GM21423 (cell line): ENCODE data around the gene CHCHD10.

ENCODE experiments used
- ATAC-seq: cut with Tn5 transposase; IDR thresholded peaks from one replicate; pipeline ENCODE4 v1.9.1; 2021; ENCODE audit warnings: mild to moderate bottlenecking, moderate library complexity; ENCODE audit not compliant: unreplicated experiment

CHCHD10 gene

DNA sequence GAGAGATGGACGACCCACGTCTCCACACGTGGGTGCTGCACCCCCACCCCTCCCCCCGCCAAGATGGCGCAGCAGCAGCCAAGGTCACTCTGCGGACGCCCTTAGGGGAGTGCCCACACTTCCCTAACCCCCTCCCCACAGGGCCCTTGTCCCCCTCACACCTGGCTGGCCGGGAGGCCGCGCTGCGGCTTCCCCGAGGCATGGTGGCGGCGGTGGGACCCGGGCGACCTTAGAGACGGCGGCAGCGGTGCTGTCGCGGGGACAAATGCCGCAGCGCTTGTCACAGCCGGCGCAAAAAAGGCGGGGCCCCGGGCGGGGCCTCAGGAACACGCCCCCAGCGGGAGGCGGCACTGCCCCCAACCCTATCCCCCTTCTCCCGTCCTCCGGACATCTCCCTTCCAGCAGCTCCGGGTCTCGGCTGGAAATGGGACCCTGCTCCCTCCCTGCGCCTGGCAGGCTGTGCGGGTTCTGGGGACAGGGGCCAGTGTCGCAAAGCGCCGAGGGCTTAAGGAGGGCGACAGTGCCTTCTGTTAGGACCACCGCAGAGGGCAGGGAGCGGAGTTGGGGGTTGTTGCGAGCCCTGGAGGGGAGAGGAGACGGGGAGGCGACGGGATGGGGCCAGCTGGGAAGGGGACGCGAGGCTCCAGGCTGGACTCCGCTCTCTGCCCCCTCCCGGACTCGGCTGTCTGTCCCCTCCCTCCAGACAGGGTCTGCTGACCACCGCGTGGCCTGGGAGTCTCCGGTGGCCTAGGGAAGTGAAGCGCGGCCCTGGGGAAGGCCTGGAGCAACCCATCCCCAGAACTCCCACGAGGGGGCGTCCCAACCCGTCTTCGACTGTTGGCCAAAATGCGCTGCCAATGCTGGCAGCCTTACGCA lies at the start of gene CHCHD10:
CHCHD10 (minus strand) TSS at position 300 of the 876 bp plus-strand sequence; CDS start at position 202, 98 bp downstream.
- peak; percentile 39 for ATAC-seq

GRCh38 chr22:23817146-23817545 lies 49.4 kb upstream of the CHCHD10 start:
- ATAC-seq, result no peak

DNA sequence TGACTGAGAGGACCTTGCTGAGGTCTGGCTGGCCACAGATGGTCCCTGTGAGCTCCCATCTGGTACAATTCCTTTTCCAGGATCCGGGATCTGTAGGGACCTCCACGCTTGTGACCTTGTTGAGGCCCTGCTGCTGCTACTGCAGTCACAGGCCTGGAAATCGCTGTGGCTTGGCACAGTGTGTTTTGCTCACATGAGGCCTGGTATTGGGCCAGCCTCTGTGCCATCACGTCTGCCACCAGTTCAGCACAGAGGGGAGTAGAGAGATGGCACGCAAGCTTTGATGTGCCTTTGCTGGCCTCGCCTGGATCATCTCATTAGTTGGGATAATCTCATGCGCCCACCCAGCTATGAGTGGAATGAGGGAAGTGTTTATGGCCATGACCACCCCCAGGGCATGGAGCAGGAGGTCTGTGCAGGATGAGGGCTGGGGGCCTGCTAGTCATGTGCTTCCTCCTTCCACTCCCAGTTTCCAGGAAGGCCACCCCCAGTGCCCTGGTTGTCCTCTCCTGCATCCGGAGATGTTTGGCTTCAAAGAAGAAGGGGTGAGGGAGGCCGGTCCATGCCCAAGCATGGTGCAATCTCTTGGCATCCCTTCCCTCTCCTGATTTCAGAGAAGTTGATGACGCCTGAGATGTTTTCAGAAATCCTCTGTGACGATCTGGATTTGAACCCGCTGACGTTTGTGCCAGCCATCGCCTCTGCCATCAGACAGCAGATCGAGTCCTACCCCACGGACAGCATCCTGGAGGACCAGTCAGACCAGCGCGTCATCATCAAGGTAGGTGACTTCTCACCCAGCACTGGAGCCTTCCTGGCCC lies 48.6 kb upstream of the CHCHD10 start:
- ATAC-seq, result no peak

GRCh38 chr22:23815541-23816155 lies 47.9 kb upstream of the CHCHD10 start:
- no peak for ATAC-seq

DNA sequence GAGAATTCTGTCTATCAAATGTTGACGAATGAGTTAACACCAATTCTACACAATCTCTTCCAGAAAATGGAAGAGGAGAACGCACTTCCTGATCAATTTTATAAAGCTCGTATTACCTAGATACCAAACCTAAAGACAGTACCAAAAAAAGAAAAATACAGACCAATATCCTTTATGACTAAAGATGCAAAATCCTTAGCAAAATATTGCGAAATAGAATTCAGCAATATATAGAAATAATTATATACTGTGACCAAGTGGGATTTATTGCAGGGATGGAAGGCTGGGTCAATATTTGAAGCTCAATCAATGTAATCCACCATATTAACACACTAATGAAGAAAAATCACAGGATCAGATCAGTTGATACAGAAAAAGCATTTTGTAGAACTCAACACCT lies 44.6 kb upstream of the CHCHD10 start:
- ATAC-seq, result no peak

DNA sequence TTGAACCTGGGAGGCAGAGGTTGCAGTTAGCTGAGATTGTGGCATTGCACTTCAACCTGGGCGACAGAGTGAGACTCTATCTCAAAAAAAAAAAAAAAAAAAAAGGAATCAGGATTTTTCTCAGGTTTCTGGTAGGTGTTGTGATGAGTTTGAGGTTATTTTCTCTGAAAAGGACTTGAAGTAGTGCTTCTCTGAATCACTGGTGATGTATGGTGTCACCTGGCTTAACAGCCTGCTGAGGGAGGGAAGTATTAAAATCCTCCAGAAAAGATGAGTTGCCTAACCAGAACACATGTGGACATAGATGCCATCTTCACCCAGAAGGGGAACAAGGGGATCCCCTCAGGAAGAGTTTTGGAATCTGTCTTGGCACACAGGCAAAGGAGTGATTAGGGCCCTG lies 39.1 kb upstream of the CHCHD10 start:
- no peak for ATAC-seq

GRCh38 chr22:23804781-23805291 lies 37.1 kb upstream of the CHCHD10 start:
- no peak for ATAC-seq

DNA sequence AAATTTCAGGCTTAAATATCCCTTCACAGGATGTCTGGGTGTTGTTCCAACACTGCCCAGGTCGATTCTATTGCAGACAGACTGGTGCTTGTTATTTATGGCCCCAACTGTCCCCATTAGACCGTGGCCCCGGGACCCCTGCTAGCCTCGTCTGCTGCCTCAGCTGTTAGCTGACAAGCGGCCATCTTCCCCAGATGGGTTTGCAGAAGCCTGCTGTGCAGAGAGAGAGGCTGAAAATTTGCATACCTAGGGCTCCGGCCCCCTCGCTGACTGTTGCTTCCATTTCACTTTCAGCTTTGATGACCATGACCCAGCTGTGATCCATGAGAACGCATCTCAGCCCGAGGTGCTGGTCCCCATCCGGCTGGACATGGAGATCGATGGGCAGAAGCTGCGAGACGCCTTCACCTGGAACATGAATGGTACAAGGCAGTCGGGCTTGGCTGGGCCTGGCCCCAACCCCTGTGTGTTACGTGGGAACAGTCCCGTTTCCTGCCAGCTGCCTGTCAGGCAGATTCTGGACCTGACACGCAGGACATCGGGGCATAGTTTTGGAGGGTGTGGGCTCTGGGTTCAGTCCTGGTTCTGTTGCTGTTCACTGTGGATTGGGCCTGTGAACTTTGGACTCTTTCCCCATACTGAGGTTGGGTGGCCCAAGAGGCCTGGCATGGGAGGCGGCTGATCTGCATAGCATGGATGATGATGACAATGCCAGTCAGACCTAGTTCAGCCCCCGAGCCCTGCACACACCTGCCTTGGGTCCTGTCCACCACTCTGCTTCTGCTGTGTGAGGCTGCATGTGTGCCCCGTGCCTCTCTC lies 35.4 kb upstream of the CHCHD10 start:
- ATAC-seq, result no peak

- no peak for ATAC-seq
Measured at GRCh38 chr22:23801886-23802377, 34.2 kb upstream of the CHCHD10 start.

DNA sequence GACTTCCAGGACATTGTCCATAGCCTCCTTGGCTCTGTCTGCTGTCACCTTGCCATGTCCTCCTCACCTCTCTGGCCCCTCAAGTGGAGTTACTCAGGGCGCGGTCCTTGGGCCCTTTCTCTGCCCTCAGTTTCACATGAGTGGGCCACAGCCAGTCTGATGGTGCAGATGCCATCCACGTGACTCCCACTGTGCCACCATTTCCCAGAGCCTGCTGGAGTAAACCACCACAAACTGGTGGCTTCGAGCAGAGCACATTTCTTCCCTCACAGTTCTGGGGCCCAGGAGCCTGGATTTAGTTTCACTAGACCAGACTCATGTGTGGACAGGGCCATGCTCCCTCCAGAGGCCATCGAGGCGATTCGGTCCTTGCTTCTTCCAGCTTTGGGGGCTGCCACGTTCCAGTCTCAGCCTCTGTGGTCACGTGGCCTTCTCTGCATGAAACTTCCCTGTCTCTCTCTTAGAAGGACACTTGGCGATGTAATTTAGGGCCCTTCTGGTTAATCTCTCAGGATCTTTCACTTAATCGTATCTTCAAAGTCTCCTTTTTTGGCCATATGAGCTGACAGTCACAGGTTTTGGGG lies 33.6 kb upstream of the CHCHD10 start:
- no peak for ATAC-seq

GRCh38 chr22:23800297-23801237 lies 32.8 kb upstream of the CHCHD10 start:
- peak; percentile 64 for ATAC-seq

GRCh38 chr22:23796461-23796860 lies 28.7 kb upstream of the CHCHD10 start:
- no peak for ATAC-seq

- no peak for ATAC-seq
Measured at GRCh38 chr22:23793326-23793725, 25.6 kb upstream of the CHCHD10 start.

DNA sequence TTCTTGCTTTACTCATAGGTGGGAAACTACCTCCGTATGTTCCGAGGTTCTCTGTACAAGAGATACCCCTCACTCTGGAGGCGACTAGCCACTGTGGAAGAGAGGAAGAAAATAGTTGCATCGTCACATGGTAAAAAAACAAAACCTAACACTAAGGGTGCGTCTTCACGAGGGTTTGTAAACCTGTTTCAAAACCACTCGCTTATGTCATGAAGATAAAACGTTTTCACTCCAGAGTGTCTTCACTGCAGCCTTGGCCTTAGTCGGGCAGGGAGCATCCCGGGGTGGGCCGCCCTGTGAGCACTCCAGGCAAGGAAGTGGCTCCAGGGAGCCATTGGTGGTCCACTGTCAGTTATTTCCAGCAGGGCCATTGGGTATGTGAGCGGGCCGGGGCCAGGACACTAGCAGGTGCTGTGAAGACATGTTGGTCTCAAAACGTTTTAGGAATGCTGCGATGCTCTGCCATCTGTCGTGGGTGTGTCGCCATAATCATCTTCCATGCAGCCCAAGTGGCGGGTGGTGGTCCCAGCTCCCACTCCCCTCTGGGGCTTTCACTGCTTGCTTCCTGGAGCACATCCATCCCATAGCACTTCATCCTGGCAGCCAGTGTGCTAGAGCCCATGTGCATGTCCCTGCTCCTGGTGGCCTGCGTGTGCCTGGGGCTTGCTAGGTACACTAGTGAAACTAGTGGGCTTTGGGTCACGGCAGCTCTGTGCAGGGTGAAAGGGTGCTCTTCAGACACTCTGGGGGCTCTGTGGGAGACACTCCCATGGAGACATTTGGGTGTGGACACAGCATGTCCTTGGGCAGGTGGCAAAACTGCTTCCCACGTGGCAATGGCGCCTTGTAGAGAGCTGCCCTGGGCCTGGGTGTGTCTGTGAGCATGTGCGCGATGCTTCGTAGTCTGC lies 24.2 kb upstream of the CHCHD10 start:
- no peak for ATAC-seq

DNA sequence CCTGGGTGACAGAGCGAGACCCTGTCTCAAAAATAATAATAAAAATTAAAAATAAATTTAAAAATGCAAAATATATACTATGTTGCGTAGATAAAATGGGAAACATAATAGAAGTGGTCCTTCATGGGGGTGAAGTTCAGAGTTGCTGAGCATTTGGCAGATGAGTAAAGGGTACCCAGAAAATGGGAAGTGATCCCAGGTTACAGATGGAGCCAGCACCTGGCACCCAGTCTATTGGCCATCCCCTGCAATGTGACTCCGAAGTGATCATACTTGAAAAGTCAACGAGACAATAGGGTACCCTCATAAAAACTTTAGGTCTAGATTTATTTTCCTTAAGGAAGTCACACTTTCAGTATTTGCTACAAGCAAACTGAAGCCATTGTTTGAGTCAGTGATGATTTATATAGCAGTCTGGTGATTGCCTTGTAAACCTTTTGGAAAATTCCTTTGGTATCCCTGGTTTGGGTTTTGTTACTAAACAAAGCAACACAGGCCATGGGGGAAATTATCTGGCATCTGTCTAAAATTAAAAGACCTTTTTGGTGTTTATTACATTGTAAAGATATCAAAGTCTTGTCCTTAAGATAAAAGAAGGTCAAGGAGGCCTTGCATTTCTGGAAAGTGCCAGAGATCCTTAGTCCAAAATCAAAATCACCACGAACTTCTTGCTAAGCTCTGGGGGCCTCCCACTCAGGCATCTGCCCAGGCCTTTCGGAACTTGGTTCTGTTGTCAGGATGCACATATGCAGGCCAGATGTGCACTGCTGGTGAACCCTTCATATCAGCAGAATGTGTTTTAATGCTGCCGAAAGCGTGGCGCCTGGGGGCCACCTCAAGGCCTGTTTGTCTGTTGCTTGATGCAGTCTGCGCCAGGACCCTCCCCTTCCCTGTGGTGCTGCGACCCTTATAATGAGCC lies 23.3 kb upstream of the CHCHD10 start:
- ATAC-seq, result no peak

DNA sequence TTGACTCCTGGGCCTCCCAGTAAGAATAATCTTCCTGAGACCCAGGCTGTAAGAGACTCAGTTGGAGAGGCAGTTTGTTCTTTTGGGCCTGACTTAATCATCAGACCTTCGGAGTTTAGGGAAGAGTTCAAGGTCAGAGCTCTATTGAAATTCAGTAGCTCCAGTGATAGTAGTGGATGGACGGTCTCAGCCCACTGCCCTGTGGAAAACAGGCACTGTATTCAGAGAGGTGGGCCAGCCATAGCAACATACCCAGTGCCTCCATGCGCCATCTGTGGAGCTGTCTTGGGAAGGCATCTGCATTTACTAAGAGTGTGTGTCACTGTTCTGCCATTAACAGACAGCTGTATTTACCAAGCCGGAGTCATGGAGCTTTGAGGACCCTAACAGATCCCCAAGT lies 21.9 kb upstream of the CHCHD10 start:
- ATAC-seq, result no peak

GRCh38 chr22:23789121-23789520 lies 21.3 kb upstream of the CHCHD10 start:
- no peak for ATAC-seq
